Endothelial cell (in vitro differentiated cells): Measurements from ENCODE around the gene TBC1D22A. TPM values are rescaled to one million over a fixed set of nuclear protein-coding genes. Genes with fewer than 3 reads are reported as not detected.

Experiments
- DNase-seq: peaks from one replicate; pipeline ENCODE4 v3.0.0; 2021; ENCODE audit warnings: low spot score
- H3K27ac Mint-ChIP-seq: one replicate; pipeline ENCODE4 v1.8.0; 2021; ENCODE audit warnings: mixed read lengths, inconsistent platforms; ENCODE audit not compliant: unreplicated experiment
- H3K27me3 Mint-ChIP-seq: one replicate; pipeline ENCODE4 v1.8.0; 2021; ENCODE audit warnings: mild to moderate bottlenecking, moderate library complexity, mixed read lengths, inconsistent platforms; ENCODE audit not compliant: unreplicated experiment
- H3K36me3 Mint-ChIP-seq: one replicate; pipeline ENCODE4 v1.8.0; 2021; ENCODE audit warnings: mild to moderate bottlenecking, low read depth, mixed read lengths, inconsistent platforms; ENCODE audit not compliant: unreplicated experiment
- H3K4me1 Mint-ChIP-seq: one replicate; pipeline ENCODE4 v1.8.0; 2021; ENCODE audit warnings: mild to moderate bottlenecking, mixed read lengths, inconsistent platforms; ENCODE audit not compliant: unreplicated experiment
- H3K4me3 Mint-ChIP-seq: one replicate; pipeline ENCODE4 v1.8.0; 2021; ENCODE audit warnings: mild to moderate bottlenecking, mixed read lengths, inconsistent platforms; ENCODE audit not compliant: unreplicated experiment
- H3K9me3 Mint-ChIP-seq: one replicate; pipeline ENCODE4 v1.8.0; 2021; ENCODE audit warnings: mixed read lengths, inconsistent platforms; ENCODE audit not compliant: unreplicated experiment
- total RNA-seq: library from RNA; stranded (reverse); fragmentation: NEBNext Ultra II Directional; extraction: Animal tissue kit (Norgen Biotek cat#: 25700); gene quantifications from one replicate; pipeline ENCODE4 v1.2.1, GENCODE V29; 2021; ENCODE audit not compliant: unreplicated experiment
- TF ChIP-seq, protein P1 (sequence below): fragments of 200-600 bp; sonication (generic); IDR thresholded peaks from one replicate; pipeline ENCODE4 v1.5.0; 2021; ENCODE audit warnings: antibody characterized with exemption; ENCODE audit not compliant: unreplicated experiment

TBC1D22A gene
- total RNA-seq, 1 donor from 2014 or later = 25.3 TPM

DNA sequence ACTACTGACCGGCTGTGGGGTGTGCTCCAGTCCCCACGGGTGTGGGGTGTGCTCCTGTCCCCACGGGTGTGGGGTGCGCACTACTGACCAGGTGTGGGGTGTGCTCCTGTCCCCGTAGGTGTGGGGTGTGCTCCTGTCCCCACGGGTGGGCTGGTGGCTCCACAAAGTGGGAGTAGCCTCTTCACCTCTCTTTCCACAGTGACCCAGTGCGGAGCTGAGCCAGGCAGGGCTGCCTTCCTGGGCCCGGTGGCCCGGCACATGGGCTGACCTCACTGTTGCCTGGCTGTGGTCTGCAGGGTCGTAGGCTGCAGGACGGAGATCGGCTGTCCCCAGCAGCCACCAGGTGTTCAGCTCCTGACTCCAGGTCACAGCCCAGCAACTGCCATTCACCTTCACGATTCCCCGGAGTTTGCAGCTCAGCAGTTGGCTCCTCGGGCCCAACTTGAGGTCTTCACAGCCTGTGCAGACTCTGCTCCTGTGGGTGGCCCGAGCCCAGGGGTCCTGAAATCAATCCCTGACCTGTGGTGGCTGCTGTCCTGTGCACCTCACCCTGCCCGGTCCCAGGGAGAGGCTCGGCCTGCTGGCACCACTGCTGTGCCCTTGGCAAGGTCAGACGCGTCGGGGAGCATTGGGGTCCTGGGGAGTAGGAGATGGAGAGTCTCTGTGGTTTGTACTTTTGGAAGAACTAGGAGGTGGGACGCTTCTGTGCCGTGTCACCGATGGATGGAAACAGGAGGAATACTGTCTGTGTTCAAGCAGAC lies 414.3 kb downstream of the TBC1D22A start:
- Mint-ChIP-seq H3K9me3 (no peaks in the 10 kb centered on the region), H3K4me1 (no peaks in the 10 kb centered on the region), H3K36me3 (peaks cover 13% of the 10 kb centered on the region), H3K4me3 (no peak overlapping the region), H3K27me3 (no peaks in the 10 kb centered on the region), H3K27ac (no peak overlapping the region)
- TF ChIP-seq, protein P1, sequence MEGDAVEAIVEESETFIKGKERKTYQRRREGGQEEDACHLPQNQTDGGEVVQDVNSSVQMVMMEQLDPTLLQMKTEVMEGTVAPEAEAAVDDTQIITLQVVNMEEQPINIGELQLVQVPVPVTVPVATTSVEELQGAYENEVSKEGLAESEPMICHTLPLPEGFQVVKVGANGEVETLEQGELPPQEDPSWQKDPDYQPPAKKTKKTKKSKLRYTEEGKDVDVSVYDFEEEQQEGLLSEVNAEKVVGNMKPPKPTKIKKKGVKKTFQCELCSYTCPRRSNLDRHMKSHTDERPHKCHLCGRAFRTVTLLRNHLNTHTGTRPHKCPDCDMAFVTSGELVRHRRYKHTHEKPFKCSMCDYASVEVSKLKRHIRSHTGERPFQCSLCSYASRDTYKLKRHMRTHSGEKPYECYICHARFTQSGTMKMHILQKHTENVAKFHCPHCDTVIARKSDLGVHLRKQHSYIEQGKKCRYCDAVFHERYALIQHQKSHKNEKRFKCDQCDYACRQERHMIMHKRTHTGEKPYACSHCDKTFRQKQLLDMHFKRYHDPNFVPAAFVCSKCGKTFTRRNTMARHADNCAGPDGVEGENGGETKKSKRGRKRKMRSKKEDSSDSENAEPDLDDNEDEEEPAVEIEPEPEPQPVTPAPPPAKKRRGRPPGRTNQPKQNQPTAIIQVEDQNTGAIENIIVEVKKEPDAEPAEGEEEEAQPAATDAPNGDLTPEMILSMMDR = no peak
- DNase-seq = no peak

DNA sequence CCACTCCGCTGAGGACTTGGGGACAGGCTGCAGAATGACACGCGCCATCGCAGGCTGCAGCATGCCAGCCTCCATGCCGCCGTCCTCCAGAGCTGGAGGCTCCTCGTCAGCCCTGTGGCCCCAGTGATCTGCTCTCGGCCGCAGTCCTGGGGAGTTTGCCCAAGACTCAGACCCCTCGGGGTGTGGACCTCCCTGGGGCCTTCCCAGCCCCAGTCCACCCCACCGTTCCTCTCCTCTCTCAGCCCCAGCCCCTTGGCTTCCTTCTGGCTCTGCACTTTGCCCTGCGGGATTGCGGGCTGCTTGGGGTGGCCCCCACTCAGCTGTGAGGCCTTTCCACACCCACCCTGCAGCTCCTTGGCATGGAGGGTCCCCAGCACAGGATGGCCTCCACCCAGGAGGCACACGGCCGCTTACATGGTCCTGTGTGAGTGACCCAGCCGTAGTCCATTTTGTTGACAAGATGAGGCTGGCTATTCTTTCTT lies 414.9 kb downstream of the TBC1D22A start:
- DNase-seq = no peak

DNA sequence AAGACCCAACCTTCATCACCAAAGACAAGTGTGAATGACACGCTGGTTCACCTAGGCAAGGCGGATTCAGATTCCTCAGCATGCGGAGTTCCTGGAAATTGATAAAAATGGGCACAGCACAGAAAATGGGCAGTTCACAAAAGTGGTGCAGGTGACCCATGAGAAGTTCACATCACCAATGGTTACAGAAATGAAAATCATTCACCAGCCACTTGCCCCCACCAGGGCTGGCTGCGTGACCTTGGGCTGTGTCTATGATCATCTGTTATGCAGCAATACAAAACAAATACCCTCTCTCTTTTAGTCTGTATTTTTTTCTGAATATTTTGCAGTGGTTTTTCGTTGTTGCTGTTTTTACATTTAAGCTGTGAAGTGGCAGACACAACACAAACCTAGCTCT lies 415.9 kb downstream of the TBC1D22A start:
- TF ChIP-seq, protein P1 = no peak
- peaks cover 3% of the 10 kb centered on the region for H3K9me3 Mint-ChIP-seq
- H3K27me3 Mint-ChIP-seq = no peaks in the 10 kb centered on the region
- H3K4me3 Mint-ChIP-seq = peak overlapping the region; percentile 38
- peaks cover 13% of the 10 kb centered on the region for H3K36me3 Mint-ChIP-seq
- no peak overlapping the region for H3K27ac Mint-ChIP-seq
- H3K4me1 Mint-ChIP-seq = no peaks in the 10 kb centered on the region
- DNase-seq = no peak

More for the DNA sequence above, 414.9 kb downstream of the TBC1D22A start:
- Mint-ChIP-seq H3K27ac (no peak overlapping the region), H3K4me3 (no peak overlapping the region), H3K36me3 (peaks cover 13% of the 10 kb centered on the region), H3K4me1 (no peaks in the 10 kb centered on the region), H3K27me3 (no peaks in the 10 kb centered on the region), H3K9me3 (no peaks in the 10 kb centered on the region)
- TF ChIP-seq, protein P1 = no peak

DNA sequence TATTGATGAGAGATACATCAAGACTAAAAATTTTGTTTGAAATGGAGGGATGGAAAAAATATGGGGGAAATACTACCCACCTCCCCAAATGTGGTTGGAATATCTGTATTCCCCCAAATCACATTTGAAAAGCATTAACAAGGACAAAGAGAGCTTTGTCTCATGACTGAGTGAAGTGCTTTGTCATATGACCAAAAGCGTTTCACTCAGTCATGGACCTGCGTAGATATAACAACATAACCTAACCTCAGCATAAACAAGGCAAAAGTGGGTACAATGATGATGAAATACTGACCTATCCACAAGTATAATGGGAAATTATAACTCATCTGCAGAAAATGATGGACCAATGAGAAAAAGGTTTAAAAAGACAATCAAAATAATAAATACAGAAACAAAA lies 418.3 kb downstream of the TBC1D22A start:
- H3K27ac Mint-ChIP-seq = no peak overlapping the region
- no peaks in the 10 kb centered on the region for H3K27me3 Mint-ChIP-seq
- TF ChIP-seq, protein P1 = no peak
- H3K9me3 Mint-ChIP-seq = peaks cover 12% of the 10 kb centered on the region
- H3K4me1 Mint-ChIP-seq = no peaks in the 10 kb centered on the region
- H3K36me3 Mint-ChIP-seq = peaks cover 7% of the 10 kb centered on the region
- no peak overlapping the region for H3K4me3 Mint-ChIP-seq
- no peak for DNase-seq
